Caco-2 (cell line): ENCODE results near the gene PRSS38. TPM values are rescaled to one million over a fixed set of nuclear protein-coding genes. Genes with fewer than 3 reads are reported as not detected.

Experiments
- BruUV-seq: library from RNA; stranded (reverse); fragments of 400-500 nt; replicated peaks from 2 replicates; lab custom pipeline; 2021; lab: Mats Ljungman, UMichigan
- CTCF ChIA-PET: fragments of 300-600 bp; sonication (Branson Sonifier 250); formaldehyde crosslinking; loops from one replicate; lab custom pipeline; 2022; ENCODE audit warnings: antibody characterized with exemption; lab: Charles Lee
- POLR2A ChIA-PET: fragments of 300-600 bp; sonication (Branson Sonifier 250); formaldehyde crosslinking; loops from one replicate; lab custom pipeline; 2022; ENCODE audit warnings: antibody characterized with exemption; lab: Charles Lee
- DNase-seq, 2 experiments: peaks; one replicate each; pipeline versions ENCODE4 v3.0.0 to v3.0.0-alpha.2; 2020 to 2022
- H3K27me3 ChIP-seq: replicated peaks from 2 replicates; pipeline ENCODE4 v1.6.0; 2011; ENCODE audit warnings: low read length; ENCODE audit not compliant: control insufficient read depth, insufficient read depth
- H3K36me3 ChIP-seq: 2 replicates; pipeline ENCODE4 v1.5.1; 2011; ENCODE audit warnings: low read length; ENCODE audit not compliant: control insufficient read depth, insufficient read depth
- H3K4me1 ChIP-seq: fragments of 250-450 bp; sonication (Bioruptor Pico); 2 replicates; pipeline ENCODE4 v1.5.1; 2020; ENCODE audit warnings: mild to moderate bottlenecking
- H3K4me3 ChIP-seq: 2 replicates; pipeline ENCODE4 v1.5.1; 2011; ENCODE audit warnings: low read depth, mild to moderate bottlenecking, control low read depth, low read length
- H3K9me3 ChIP-seq: fragments of 250-450 bp; sonication (Bioruptor Pico); 2 replicates; pipeline ENCODE4 v1.5.1; 2020; ENCODE audit warnings: mild to moderate bottlenecking, moderate library complexity
- H3K27ac Mint-ChIP-seq: one replicate; pipeline ENCODE4 v1.8.0; 2022; ENCODE audit warnings: mixed read lengths; ENCODE audit not compliant: unreplicated experiment
- H3K27me3 Mint-ChIP-seq: one replicate; pipeline ENCODE4 v1.8.0; 2022; ENCODE audit warnings: mixed read lengths; ENCODE audit not compliant: insufficient read depth, unreplicated experiment
- H3K36me3 Mint-ChIP-seq: one replicate; pipeline ENCODE4 v1.8.0; 2022; ENCODE audit warnings: mild to moderate bottlenecking, mixed read lengths; ENCODE audit not compliant: insufficient read depth, unreplicated experiment
- H3K4me1 Mint-ChIP-seq: one replicate; pipeline ENCODE4 v1.8.0; 2022; ENCODE audit warnings: low read depth, mixed read lengths; ENCODE audit not compliant: unreplicated experiment
- H3K4me3 Mint-ChIP-seq: one replicate; pipeline ENCODE4 v1.8.0; 2022; ENCODE audit warnings: mild to moderate bottlenecking, moderate library complexity, mixed read lengths; ENCODE audit not compliant: unreplicated experiment
- H3K9me3 Mint-ChIP-seq: one replicate; pipeline ENCODE4 v1.8.0; 2022; ENCODE audit warnings: mixed read lengths; ENCODE audit not compliant: unreplicated experiment
- intact Hi-C: fragments of 100-400 bp; cut with micrococcal nuclease; formaldehyde crosslinking; loops from one replicate; pipeline ENCODE4 v1.10.0; 2022; ENCODE audit not compliant: unreplicated experiment
- total RNA-seq: library from RNA; stranded (reverse); gene quantifications from 2 replicates; pipeline ENCODE4 v1.2.3, GENCODE V29; 2022
- TF ChIP-seq, protein P1 (sequence below), 2 experiments: fragments of 200-600 bp in 1 of 2; IDR thresholded peaks; 1 replicate in 1 of 2; 2 replicates in 1 of 2; pipeline versions ENCODE4 v1.5.1 to v1.8.0; 2011 to 2022; ENCODE audit warnings: antibody characterized with exemption in 1 of 2, control low read depth in 1 of 2, inconsistent platforms in 1 of 2, low read depth in 1 of 2, low read length in 1 of 2, mild to moderate bottlenecking in 1 of 2, moderate library complexity in 1 of 2; ENCODE audit not compliant: insufficient read depth in 1 of 2, severe bottlenecking in 1 of 2, unreplicated experiment in 1 of 2

The PRSS38 gene
- total RNA-seq, 1 experiment from 2014 or later, result not detected

DNA sequence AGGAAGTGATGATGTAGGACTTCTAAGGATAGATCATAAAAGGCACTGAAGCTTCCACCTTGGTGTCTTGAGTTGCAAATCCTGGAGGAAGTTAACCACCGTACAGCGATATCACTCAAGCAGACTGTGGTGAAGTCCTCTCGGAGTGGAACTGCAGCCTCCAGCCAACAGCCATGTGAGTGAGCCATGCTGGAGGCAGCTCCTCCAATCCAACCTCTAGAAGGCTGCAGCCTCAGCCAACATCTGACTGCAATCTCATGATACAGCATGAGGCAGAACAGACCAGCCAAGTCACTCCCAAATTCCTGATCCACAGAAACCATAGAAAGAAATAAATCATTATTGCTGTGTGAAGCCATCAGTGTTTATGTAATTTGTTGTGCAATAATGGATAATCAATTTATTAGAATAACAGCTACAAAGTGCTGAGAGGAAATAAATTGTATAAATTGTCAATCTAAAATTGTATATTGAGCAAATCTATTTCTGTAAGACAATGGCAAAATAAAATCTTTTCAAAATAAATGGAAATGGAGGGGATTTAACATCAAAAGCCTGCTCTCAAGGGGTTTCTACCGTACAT lies 65.0 kb downstream of the PRSS38 start:
- Mint-ChIP-seq H3K27me3 (peaks cover 10% of the 10 kb centered on the region), H3K4me3 (no peak overlapping the region), H3K9me3 (no peaks in the 10 kb centered on the region), H3K4me1 (no peaks in the 10 kb centered on the region), H3K36me3 (no peaks in the 10 kb centered on the region), H3K27ac (no peak overlapping the region)
- no peaks in the 10 kb centered on the region for H3K36me3 ChIP-seq
- no peaks in the 10 kb centered on the region for H3K27me3 ChIP-seq
- BruUV-seq, result no TSS peak
- DNase-seq, result no peak
- TF ChIP-seq, protein P1, sequence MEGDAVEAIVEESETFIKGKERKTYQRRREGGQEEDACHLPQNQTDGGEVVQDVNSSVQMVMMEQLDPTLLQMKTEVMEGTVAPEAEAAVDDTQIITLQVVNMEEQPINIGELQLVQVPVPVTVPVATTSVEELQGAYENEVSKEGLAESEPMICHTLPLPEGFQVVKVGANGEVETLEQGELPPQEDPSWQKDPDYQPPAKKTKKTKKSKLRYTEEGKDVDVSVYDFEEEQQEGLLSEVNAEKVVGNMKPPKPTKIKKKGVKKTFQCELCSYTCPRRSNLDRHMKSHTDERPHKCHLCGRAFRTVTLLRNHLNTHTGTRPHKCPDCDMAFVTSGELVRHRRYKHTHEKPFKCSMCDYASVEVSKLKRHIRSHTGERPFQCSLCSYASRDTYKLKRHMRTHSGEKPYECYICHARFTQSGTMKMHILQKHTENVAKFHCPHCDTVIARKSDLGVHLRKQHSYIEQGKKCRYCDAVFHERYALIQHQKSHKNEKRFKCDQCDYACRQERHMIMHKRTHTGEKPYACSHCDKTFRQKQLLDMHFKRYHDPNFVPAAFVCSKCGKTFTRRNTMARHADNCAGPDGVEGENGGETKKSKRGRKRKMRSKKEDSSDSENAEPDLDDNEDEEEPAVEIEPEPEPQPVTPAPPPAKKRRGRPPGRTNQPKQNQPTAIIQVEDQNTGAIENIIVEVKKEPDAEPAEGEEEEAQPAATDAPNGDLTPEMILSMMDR (IDR thresholded peaks at IDR 0.05; ENCODE audit: insufficient read depth in 1 of 2, low read depth in 1 of 2, low read length in 1 of 2, severe bottlenecking in 1 of 2, unreplicated experiment in 1 of 2), result no peak
- POLR2A ChIA-PET, result no interaction called here
- H3K4me1 ChIP-seq, result no peaks in the 10 kb centered on the region
- H3K4me3 ChIP-seq, result no peak overlapping the region
- CTCF ChIA-PET, result no interaction called here
- intact Hi-C loops, result no loop called here
- no peaks in the 10 kb centered on the region for H3K9me3 ChIP-seq

DNA sequence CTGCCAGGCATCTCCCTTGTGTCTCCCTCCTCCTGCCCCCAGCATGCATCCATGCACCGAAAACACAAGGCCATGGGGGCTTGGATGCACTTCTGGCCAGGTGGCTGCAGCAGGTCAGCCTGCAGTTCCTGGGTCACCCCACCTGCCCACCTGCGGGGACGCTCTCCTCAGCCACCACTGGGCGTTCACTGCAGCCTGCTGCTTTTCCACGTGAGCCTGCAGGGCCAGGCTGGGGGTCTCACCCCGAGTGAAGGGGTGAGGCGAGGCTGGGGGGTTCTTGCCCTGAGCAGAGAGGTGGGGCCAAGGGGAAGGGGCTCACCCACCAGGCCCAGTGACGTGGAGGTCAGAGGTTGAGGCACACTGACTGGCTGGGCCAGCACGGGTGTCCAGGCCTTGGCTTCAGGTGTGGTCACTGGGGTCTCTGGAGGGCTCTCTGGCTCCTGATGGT lies 67.6 kb downstream of the PRSS38 start:
- no peak for DNase-seq
- intact Hi-C loops, result no loop called here
- Histone ChIP-seq H3K4me1 (no peaks in the 10 kb centered on the region), H3K9me3 (no peaks in the 10 kb centered on the region), H3K4me3 (no peak overlapping the region), H3K36me3 (no peaks in the 10 kb centered on the region), H3K27me3 (no peaks in the 10 kb centered on the region)
- H3K27ac Mint-ChIP-seq, result peak overlapping the region; percentile 32
- no TSS peak for BruUV-seq
- CTCF ChIA-PET, result no interaction called here
- POLR2A ChIA-PET, result no interaction called here
- TF ChIP-seq, protein P1 (IDR thresholded peaks at IDR 0.05; ENCODE audit: insufficient read depth in 1 of 2, low read depth in 1 of 2, low read length in 1 of 2, severe bottlenecking in 1 of 2, unreplicated experiment in 1 of 2), result no peak
- H3K27me3 Mint-ChIP-seq, result peaks cover 10% of the 10 kb centered on the region
- no peaks in the 10 kb centered on the region for H3K9me3 Mint-ChIP-seq
- H3K36me3 Mint-ChIP-seq, result no peaks in the 10 kb centered on the region
- no peaks in the 10 kb centered on the region for H3K4me1 Mint-ChIP-seq
- no peak overlapping the region for H3K4me3 Mint-ChIP-seq

DNA sequence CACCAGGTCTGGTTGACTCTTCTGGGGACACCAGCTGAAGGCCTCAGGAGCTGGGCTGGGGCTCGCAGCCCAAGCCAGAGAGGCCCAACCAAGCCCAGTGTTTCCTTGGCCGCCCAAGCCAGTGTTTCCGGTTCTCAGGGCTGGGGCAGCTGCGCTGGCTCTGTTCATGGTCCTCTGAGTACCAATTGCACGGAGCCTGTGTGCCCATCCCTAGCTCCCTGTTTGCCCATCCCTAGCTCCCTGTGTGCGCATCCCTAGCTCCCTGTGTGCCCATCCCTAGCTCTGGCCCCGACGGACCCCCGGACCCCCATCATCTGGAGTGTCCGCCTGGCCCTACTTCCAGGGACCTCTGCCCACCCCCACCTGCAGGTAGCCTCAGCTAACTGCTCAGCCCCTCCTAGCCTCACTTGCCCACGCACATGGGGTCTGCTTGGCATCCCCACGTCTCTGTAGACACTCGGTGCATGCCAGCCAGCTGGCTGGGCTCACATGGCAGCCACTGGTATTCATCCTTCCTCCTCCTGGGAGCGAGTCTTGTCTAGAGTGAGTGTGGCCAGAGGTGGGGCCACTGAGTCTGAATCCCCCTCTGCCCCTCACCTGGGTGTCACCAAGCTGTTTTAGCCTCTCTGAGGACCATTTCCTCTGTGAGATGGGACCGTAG lies 68.3 kb downstream of the PRSS38 start:
- Histone ChIP-seq H3K36me3 (no peaks in the 10 kb centered on the region), H3K9me3 (no peaks in the 10 kb centered on the region), H3K4me3 (no peak overlapping the region), H3K4me1 (no peaks in the 10 kb centered on the region), H3K27me3 (no peaks in the 10 kb centered on the region)
- Mint-ChIP-seq H3K4me1 (no peaks in the 10 kb centered on the region), H3K27me3 (peaks cover 8% of the 10 kb centered on the region), H3K27ac (no peak overlapping the region), H3K36me3 (no peaks in the 10 kb centered on the region), H3K9me3 (no peaks in the 10 kb centered on the region), H3K4me3 (no peak overlapping the region)
- ChIA-PET POLR2A (no interaction called here), CTCF (interaction anchor here (0.6 kb wide), 1 partner anchor 68 kb away, joined by 5 read pairs; no protein-coding TSS in a partner anchor)
- BruUV-seq, result no TSS peak
- DNase-seq, result peak in 1 of 2 experiments; percentile 29
- intact Hi-C loops, result no loop called here
- TF ChIP-seq, protein P1 (IDR thresholded peaks at IDR 0.05; ENCODE audit: insufficient read depth in 1 of 2, low read depth in 1 of 2, low read length in 1 of 2, severe bottlenecking in 1 of 2, unreplicated experiment in 1 of 2), result no peak
